Mucosa of stomach (tissue), 1 donor: ENCODE results near the gene ZMYM2.
"Not testable (repeated sequence)": the region's sequence is repeated elsewhere in the genome, so short reads cannot be mapped to it uniquely, and the experiment has no call there.

Experiments used
- H3K27me3 ChIP-seq: one replicate; pipeline ENCODE4 v1.7.0; 2013; ENCODE audit warnings: mild to moderate bottlenecking, low read length; ENCODE audit not compliant: control insufficient read depth, insufficient read depth
- H3K36me3 ChIP-seq: one replicate; pipeline ENCODE4 v1.7.0; 2013; ENCODE audit warnings: low read length; ENCODE audit not compliant: control insufficient read depth, insufficient read depth
- H3K4me1 ChIP-seq: one replicate; pipeline ENCODE4 v1.7.0; 2013; ENCODE audit warnings: mild to moderate bottlenecking, low read length; ENCODE audit not compliant: control insufficient read depth, insufficient read depth
- H3K4me3 ChIP-seq: one replicate; pipeline ENCODE4 v1.7.0; 2013; ENCODE audit warnings: low read length
- H3K9ac ChIP-seq: one replicate; pipeline ENCODE4 v1.7.0; 2013; ENCODE audit warnings: mild to moderate bottlenecking, low read length, moderate library complexity
- H3K9me3 ChIP-seq: one replicate; pipeline ENCODE4 v1.7.0; 2013; ENCODE audit warnings: mild to moderate bottlenecking, low read length, moderate library complexity; ENCODE audit not compliant: control insufficient read depth
- donor health status: Pancreatic carcinoma.

Gene ZMYM2

GRCh38 chr13:20033486-20033885 lies 75.0 kb downstream of the ZMYM2 start:
- Histone ChIP-seq H3K4me1 (no peaks in the 10 kb centered on the region), H3K4me3 (no peak overlapping the region), H3K9ac (no peak overlapping the region), H3K36me3 (no peaks in the 10 kb centered on the region), H3K27me3 (no peaks in the 10 kb centered on the region), H3K9me3 (no peaks in the 10 kb centered on the region)

GRCh38 chr13:20035130-20035529 lies 76.6 kb downstream of the ZMYM2 start:
- Histone ChIP-seq H3K4me3 (no peak overlapping the region), H3K4me1 (no peaks in the 10 kb centered on the region), H3K36me3 (no peaks in the 10 kb centered on the region), H3K9me3 (no peaks in the 10 kb centered on the region), H3K9ac (no peak overlapping the region), H3K27me3 (no peaks in the 10 kb centered on the region)

- H3K4me1 ChIP-seq = no peaks in the 10 kb centered on the region
- no peak overlapping the region for H3K4me3 ChIP-seq
- H3K36me3 ChIP-seq = no peaks in the 10 kb centered on the region
- H3K27me3 ChIP-seq = no peaks in the 10 kb centered on the region
- no peak overlapping the region for H3K9ac ChIP-seq
- H3K9me3 ChIP-seq = no peaks in the 10 kb centered on the region
Measured at GRCh38 chr13:20037908-20038307, 79.4 kb downstream of the ZMYM2 start.

- not testable (repeated sequence) for H3K4me1 ChIP-seq, H3K36me3 ChIP-seq, H3K9ac ChIP-seq, H3K9me3 ChIP-seq, H3K4me3 ChIP-seq, H3K27me3 ChIP-seq
Measured at GRCh38 chr13:20042603-20043002, 84.1 kb downstream of the ZMYM2 start.

GRCh38 chr13:20043207-20043925 lies 84.8 kb downstream of the ZMYM2 start:
- H3K4me1 ChIP-seq = no peaks in the 10 kb centered on the region
- no peaks in the 10 kb centered on the region for H3K9me3 ChIP-seq
- no peak overlapping the region for H3K9ac ChIP-seq
- no peaks in the 10 kb centered on the region for H3K27me3 ChIP-seq
- no peak overlapping the region for H3K4me3 ChIP-seq
- H3K36me3 ChIP-seq = no peaks in the 10 kb centered on the region

GRCh38 chr13:20044086-20044485 lies 85.6 kb downstream of the ZMYM2 start:
- H3K36me3 ChIP-seq = no peaks in the 10 kb centered on the region
- no peak overlapping the region for H3K4me3 ChIP-seq
- H3K4me1 ChIP-seq = no peaks in the 10 kb centered on the region
- no peaks in the 10 kb centered on the region for H3K9me3 ChIP-seq
- H3K27me3 ChIP-seq = no peaks in the 10 kb centered on the region
- H3K9ac ChIP-seq = no peak overlapping the region

- no peak overlapping the region for H3K9ac ChIP-seq
- H3K9me3 ChIP-seq = no peaks in the 10 kb centered on the region
- no peaks in the 10 kb centered on the region for H3K4me1 ChIP-seq
- H3K36me3 ChIP-seq = no peaks in the 10 kb centered on the region
- no peaks in the 10 kb centered on the region for H3K27me3 ChIP-seq
- H3K4me3 ChIP-seq = no peak overlapping the region
Measured at GRCh38 chr13:20045950-20046548, 87.5 kb downstream of the ZMYM2 start.

- no peaks in the 10 kb centered on the region for H3K4me1 ChIP-seq
- no peak overlapping the region for H3K4me3 ChIP-seq
- no peak overlapping the region for H3K9ac ChIP-seq
- no peaks in the 10 kb centered on the region for H3K36me3 ChIP-seq
- H3K9me3 ChIP-seq = no peaks in the 10 kb centered on the region
- no peaks in the 10 kb centered on the region for H3K27me3 ChIP-seq
Measured at GRCh38 chr13:20049558-20050473, 91.3 kb downstream of the ZMYM2 start.

GRCh38 chr13:20051366-20051765 lies 92.8 kb downstream of the ZMYM2 start:
- Histone ChIP-seq H3K4me3 (no peak overlapping the region), H3K4me1 (no peaks in the 10 kb centered on the region), H3K36me3 (no peaks in the 10 kb centered on the region), H3K9ac (no peak overlapping the region), H3K27me3 (no peaks in the 10 kb centered on the region), H3K9me3 (no peaks in the 10 kb centered on the region)

GRCh38 chr13:20053016-20053415 lies 94.5 kb downstream of the ZMYM2 start:
- Histone ChIP-seq H3K4me1 (no peaks in the 10 kb centered on the region), H3K9me3 (no peaks in the 10 kb centered on the region), H3K27me3 (no peaks in the 10 kb centered on the region), H3K9ac (no peak overlapping the region), H3K36me3 (no peaks in the 10 kb centered on the region), H3K4me3 (no peak overlapping the region)

- no peak overlapping the region for H3K4me3 ChIP-seq
- no peaks in the 10 kb centered on the region for H3K27me3 ChIP-seq
- no peaks in the 10 kb centered on the region for H3K36me3 ChIP-seq
- no peaks in the 10 kb centered on the region for H3K4me1 ChIP-seq
- H3K9me3 ChIP-seq = no peaks in the 10 kb centered on the region
- no peak overlapping the region for H3K9ac ChIP-seq
Measured at GRCh38 chr13:20053891-20054290, 95.4 kb downstream of the ZMYM2 start.

GRCh38 chr13:20054586-20054985 lies 96.1 kb downstream of the ZMYM2 start:
- Histone ChIP-seq H3K9me3 (no peaks in the 10 kb centered on the region), H3K4me3 (no peak overlapping the region), H3K27me3 (no peaks in the 10 kb centered on the region), H3K4me1 (no peaks in the 10 kb centered on the region), H3K9ac (no peak overlapping the region), H3K36me3 (no peaks in the 10 kb centered on the region)
